ENCODE data around the gene PTP4A1.
"Not testable (repeated sequence)": the region's sequence is repeated elsewhere in the genome, so short reads cannot be mapped to it uniquely, and the experiment has no call there.

The PTP4A1 gene

GRCh38 chr6:63582579-63583231, 10.4 kb downstream of the PTP4A1 start:
- no peak for DNase-seq (ENCODE audit: low spot score)

- DNase-seq (ENCODE audit: low spot score): no peak
These were observed 11.8 kb downstream of the PTP4A1 start for GRCh38 chr6:63584125-63584514.

- DNase-seq (ENCODE audit: low spot score): no peak
These were observed 12.3 kb downstream of the PTP4A1 start for GRCh38 chr6:63584566-63584965.

- DNase-seq (ENCODE audit: low spot score): not testable (repeated sequence)
These were observed 13.4 kb downstream of the PTP4A1 start for GRCh38 chr6:63585652-63586051.

GRCh38 chr6:63589952-63590411, 17.7 kb downstream of the PTP4A1 start:
- DNase-seq (ENCODE audit: low spot score): no peak

- DNase-seq (ENCODE audit: low spot score): no peak
These were observed 20.6 kb downstream of the PTP4A1 start for GRCh38 chr6:63592886-63593285.

- DNase-seq (ENCODE audit: low spot score): peak; percentile 14
These were observed 25.1 kb downstream of the PTP4A1 start for GRCh38 chr6:63597141-63598048.

GRCh38 chr6:63598049-63599036, 26.1 kb downstream of the PTP4A1 start:
- DNase-seq (ENCODE audit: low spot score): peak; percentile 82

GRCh38 chr6:63599243-63599642, 27.0 kb downstream of the PTP4A1 start:
- no peak for DNase-seq (ENCODE audit: low spot score)

GRCh38 chr6:63600136-63600535, 27.9 kb downstream of the PTP4A1 start:
- no peak for DNase-seq (ENCODE audit: low spot score)

- DNase-seq (ENCODE audit: low spot score): no peak
These were observed 37.0 kb downstream of the PTP4A1 start for GRCh38 chr6:63609231-63609630.

- DNase-seq (ENCODE audit: low spot score): no peak
These were observed 38.7 kb downstream of the PTP4A1 start for GRCh38 chr6:63610944-63611343.

GRCh38 chr6:63611560-63611959, 39.3 kb downstream of the PTP4A1 start:
- DNase-seq (ENCODE audit: low spot score): no peak

GRCh38 chr6:63615590-63615989, 43.3 kb downstream of the PTP4A1 start:
- DNase-seq (ENCODE audit: low spot score): no peak
